Measurements from ENCODE around the gene GIT1.
A peak's percentile ranks its signal among the peaks of the same experiment; 100 is the strongest.

The GIT1 gene

GRCh38 chr17:29589524-29590410 is at the start of gene GIT1:
Gene GIT1 (minus strand): TSS chr17:29589648. CDS start chr17:29589378, 270 bp downstream.
- DNase-seq = peak; percentile 85

- DNase-seq = no peak
Observed at GRCh38 chr17:29633886-29634285, 44.4 kb upstream of the GIT1 start.

DNA sequence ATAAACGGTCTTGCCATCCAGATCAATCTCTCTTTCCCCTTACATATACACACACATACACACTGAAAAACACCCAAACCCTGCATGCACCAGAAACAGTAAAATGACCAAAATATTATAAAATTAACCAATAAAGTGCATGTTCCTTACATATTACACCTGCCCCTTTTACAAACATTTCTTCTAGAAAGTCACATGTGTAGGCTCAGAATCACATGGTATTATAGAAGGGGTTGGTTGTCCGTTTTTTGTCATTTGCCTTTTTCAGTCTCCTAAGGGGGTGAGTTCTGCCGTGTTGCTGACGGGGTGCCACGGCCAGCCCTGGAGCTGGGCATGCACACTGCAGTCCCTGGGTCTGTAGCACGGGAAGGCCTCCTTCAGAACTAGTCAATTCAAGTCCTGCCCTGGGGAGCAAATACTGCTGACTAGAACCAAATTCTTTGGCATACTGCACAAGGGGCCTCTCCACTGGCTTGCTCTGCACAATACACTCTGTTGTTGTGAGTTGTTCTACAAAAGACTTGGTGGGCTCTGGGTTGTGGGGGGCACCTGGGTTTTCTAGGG is 41.3 kb upstream of the GIT1 start:
- DNase-seq = no peak

DNA sequence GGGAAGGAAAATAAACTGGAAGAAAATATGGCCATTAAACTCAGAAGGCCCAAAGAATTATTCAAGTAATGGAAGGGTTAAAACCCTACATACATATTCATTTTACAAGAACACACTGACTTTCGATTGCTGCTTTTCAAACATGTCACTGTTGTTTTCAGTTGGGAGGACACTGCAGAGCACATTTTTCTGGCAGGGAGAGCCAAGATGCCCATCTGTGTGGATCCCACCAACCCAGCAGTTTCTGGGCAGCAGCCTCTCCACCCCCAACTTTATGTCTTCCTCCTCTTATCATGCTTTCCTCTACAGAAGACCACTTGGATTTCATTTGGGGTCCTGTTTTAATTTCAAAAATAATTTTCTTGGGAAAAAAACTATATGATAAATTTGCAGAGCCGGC is 40.4 kb upstream of the GIT1 start:
- no peak for DNase-seq

DNA sequence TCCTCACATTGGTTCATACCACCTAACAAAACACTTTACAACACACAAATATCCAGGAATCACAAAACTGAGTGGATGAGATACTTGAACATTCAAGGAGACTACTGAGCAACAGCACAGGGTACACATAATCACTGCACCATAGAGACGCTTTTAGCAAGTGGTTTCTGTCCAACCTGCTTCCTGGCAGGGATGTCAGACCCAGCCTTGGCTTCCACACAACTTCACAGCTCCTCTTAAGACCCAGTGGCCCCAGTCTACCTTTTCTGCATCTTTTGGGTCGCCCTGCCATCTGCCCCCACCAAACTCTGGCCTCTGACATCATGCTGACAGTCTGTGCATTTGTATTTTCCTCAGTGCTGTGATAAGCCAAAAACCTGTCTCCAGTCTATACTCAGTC is 39.2 kb upstream of the GIT1 start:
- DNase-seq = no peak

- DNase-seq = no peak
Observed at GRCh38 chr17:29627951-29628350, 38.5 kb upstream of the GIT1 start.

DNA sequence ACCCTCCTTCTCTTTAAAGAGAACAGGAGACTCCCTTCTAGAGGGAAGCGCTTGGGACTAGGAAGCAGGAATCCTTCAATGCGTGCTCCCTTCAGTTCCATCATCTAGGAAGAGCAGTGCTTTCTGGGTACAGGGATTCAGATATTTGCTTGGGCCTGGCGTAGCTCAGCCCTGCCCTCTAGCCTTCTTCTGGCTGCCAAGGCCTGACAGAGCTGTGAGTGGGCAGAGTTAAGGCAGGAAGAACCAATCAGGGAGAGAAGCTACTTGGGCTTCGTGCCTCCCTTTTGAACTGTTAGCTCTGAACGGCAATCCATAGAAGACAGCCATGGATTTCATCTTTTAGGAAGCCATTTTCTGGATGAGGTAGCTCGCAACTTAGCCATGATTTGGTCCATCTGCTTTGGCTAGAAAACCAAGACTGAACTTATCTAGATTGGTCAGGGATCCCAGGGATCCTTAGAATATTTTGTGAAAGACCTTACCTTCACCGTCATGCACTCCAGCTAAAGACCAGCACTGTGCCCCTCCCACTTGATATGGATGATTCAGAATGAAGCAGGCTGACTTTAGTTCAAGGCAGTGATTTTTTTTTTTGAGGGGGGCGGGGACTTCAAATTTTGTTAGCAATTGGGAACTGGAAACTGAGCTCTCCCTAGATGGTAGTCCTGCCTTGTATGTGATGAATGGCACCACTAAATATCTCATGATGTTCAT is 35.7 kb upstream of the GIT1 start:
- DNase-seq = no peak

GRCh38 chr17:29624586-29624985 is 35.1 kb upstream of the GIT1 start:
- no peak for DNase-seq

GRCh38 chr17:29623283-29623647 is 33.8 kb upstream of the GIT1 start:
- no peak for DNase-seq

DNA sequence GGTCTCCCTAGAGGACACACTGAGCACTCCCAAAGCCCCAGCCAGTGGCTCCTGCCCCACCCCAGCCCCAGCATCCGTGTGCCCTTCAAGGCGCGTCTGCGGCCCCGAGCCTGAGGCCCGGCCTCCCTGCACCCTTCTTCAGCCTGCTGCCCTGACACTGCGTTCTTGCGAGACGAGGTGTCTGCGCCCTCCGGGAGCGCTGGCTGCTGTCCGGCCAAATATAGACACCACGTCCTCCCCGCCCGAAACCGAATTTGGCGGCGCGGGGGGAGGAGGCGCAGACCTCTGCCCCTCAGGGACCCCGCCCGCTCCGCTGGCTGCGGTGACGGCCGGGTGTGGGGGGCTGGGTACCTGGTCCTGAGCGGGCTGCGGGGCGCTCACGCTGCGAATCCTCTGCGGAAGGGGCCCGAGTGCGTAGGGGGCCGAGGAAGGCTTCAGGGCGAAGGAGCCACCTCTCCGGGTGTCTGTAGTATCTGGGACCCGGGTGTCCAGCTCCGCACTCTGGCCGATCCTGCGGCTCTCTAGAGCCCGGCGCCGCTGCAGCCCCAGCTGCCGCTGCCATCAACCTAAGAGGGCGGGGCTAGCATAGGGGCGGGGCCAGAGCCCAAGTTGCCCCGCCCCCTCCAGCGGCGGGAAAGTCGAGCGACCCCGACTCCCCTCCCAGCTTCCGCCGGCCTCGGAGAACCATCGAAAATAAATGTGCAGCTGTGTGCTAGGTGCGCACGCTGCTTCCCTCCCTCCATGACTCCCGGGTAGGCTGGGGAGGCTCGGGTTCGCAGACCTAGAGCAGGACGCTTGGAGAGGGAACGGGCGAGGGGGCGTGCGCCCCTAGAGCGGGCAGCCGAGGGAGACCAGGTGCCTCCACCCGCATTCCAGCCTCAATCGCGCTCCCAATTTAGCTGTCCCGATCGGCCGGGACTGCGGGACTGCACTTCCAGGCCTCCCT is 33.2 kb upstream of the GIT1 start, which contains the start of gene CORO6:
CORO6 (minus strand) TSS at position 576 of the 946 bp plus-strand sequence. CDS start 1,491 bp downstream, outside the sequence.
- peak; percentile 66 for DNase-seq

- no peak for DNase-seq
Observed at GRCh38 chr17:29621751-29622194, 32.3 kb upstream of the GIT1 start.

DNA sequence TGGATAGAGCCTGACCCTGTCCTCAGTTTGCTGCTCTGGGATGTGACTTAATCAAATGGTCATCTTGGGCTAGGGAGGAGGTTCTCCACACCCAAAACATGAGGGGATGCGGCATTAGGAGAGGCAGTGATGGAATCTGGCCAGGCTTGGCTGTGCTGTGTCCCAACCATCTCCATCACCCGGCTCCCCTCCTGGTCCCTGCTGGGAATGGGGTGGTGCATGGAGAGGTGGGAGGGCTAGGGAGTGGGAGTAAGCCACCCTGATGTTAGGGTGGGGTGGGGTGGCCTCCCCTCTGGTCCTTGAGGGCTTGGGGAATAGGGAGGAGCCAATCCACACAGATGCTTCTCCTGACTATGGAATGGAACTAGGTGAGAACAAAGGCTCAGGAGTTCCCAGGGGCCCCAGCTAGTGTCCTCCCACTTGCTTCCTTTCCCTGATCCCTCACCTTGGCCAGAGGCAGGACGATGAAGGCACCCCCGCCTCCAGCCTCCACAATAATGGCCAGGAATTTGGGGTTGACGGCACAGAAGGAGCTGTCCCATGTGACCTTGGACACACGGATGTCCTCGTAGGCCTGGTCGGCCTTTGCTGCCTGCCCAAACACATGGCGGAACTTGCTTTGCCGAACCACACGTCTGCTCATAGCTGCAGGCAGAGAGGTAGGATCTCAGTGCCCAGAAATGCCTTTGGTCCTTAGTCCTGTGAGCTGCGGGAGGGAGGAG is 31.5 kb upstream of the GIT1 start:
- DNase-seq = no peak

GRCh38 chr17:29620271-29620670 is 30.8 kb upstream of the GIT1 start:
- no peak for DNase-seq

GRCh38 chr17:29619251-29619650 is 29.8 kb upstream of the GIT1 start:
- no peak for DNase-seq

DNA sequence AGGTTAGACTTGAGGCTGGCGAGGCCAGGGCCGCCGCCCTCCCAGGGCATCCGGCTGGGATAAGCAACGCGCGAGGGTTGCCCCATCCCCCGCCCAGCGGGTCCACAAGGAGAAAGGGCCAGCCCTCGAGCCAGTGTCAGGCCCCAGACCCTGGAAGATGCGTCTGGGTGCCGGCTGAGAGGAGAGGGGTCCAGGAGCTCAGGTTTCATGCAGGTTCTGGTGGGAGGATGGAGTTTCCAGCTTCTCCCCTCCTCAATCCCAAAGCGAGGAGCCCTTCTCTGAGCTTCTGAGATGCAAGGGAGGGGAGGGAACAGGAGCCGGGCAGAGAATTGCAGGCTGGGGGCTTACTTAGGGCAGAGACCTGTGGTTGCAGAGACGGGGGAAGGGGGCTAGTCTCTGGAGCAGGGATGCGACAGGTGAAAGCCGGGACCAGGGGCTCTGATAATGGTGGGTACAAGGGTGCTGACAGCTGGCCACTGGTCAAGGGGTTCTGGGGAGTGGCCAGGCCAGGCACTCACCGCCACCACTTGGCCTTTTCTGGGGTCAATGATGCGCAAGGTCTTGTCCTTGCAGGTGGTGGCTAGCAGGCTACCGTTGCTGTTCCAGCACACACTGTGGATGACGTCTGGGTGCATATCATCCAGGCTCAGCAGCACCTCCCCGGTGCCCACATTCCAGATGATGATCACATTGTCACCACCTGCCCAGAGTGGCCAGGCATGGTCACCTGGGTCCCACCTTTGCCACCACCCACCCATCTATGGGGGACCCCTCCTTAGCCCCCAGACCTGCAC is 29.0 kb upstream of the GIT1 start:
- DNase-seq = no peak

DNA sequence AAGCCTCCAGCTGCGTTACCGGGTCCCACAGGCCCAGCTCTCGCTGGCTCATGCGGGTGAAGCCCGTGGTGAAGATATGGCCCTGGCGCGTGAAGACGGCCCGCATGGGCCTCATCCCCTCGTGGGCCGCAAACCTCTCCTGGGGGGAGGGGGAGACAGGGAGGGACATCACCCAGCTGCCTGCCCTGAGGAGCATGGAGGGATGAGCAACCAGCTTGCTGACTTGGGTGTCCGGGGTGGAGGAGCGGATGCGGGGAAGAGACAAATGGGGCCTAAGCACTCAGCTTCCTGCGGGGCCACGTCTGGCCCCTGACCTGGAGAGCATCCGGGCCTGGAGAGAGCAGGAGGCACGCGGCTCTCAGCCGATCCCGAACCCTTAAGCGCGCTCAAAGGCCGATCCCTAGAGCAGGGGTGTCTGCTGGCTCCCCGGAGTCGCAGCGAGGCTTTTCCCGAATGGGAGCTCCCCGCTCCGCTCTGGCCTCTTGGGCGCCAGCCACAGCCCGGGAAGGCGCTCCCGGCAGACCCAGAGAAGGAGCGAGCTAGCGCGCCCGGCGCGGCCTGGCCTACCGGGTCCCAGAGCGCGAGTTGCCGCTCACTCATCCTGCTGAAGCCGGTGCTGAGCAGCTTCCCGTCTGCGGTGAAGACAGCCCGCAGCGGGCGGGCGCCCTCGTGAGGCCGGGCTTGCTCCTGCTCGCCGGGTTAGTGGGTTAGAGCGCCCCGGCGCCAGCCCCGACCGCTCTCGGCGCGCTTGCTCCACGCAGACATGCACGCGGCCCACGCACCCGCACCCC is 28.2 kb upstream of the GIT1 start:
- peak; percentile 89 for DNase-seq

GRCh38 chr17:29617125-29617480 is 27.7 kb upstream of the GIT1 start:
- peak; percentile 94 for DNase-seq

GRCh38 chr17:29616300-29617048 is 27.0 kb upstream of the GIT1 start:
- DNase-seq = no peak

Measured in activated naive CD4-positive, alpha-beta T cell treated with Interleukin-2 at 50 U/mL for 16 hours (primary cell).